Body of pancreas (tissue), 4 donors: ENCODE results near the gene NDUFAB1.
A peak's percentile ranks its signal among the peaks of the same experiment; 100 is the strongest.

Source experiments
- CTCF ChIP-seq, 7 experiments: fragments of 450-650 bp in 4 of 7; fragments of 200-600 bp in 3 of 7; sonication (generic) in 3 of 7; IDR thresholded peaks; one replicate each; pipeline ENCODE4 v1.5.1; 2016 to 2019; ENCODE audit warnings: antibody characterized with exemption in 7 of 7
- POLR2A ChIP-seq, 3 donors: fragments of 450-650 bp; IDR thresholded peaks; one replicate each; pipeline ENCODE4 v1.6.1; 2016; ENCODE audit warnings: antibody characterized with exemption in 3 of 3, mild to moderate bottlenecking in 2 of 3

- TF ChIP-seq CTCF (IDR thresholded peaks at IDR 0.05): peak; percentile 96 to 100 (median 100)
- peak in 2 of 3 donors; percentile 49 to 56 for TF ChIP-seq POLR2A (IDR thresholded peaks at IDR 0.05)
Measured at GRCh38 chr16:23595951-23596720, at the start of gene NDUFAB1.
